ENCODE results near the gene TGIF2. TPM values are rescaled to one million over a fixed set of nuclear protein-coding genes. Genes with fewer than 3 reads are reported as not detected.
A peak's percentile ranks its signal among the peaks of the same experiment; 100 is the strongest.

TGIF2 gene
- total and polyA plus RNA-seq, 2 of the 4 experiments (the other 2 are of a cell fraction), result 9.7 to 12.7 TPM

DNA sequence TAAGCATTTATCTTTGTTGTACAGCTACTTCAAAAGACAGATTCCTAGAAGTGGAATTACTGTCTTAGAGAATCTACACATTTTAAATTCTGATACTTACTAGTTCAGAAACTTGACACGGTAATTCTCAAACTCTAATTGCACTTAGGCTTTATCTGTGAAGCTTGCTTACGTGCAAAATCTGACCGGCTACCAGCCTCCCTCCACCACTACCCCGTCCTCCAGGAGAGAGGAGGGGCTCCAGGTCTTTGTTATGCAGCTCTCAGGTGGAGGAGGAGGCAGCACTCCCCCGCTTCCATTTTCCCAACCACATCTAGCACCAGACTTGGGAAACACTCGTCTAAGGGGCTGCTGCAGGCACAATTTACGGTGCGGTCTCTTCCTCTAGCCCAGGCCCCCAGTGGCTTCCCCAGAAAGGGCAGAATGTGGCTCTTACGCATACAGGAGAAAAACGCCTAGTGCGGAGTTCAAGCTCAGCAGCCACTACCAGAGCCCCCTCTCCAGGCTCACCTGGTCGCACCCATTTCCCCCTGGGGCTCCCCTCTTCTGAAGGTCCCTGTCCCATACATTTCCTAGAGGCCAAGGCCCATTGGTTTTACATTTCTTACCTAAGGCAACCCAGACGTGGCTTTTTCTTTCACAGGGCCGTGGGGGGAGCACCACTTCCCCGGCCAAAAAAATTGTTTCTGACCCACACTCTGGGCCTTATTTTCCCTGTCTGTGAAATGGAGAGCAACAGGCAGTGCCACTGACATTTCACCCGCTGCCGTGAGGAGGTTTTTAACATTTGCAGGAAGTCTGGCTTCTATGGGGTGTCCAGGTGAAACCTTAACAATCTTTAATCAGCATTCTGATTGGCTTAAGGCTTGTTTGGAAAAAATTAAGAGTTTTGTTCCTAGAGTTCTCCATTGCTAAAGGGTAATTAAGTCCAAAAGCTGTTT, 1.6 kb upstream of the TGIF2 start:
- DNase-seq (no peak), ATAC-seq (ENCODE audit: low read depth) (no peak)
- H2AK5ac ChIP-seq (ENCODE audit: low read depth, low read length), result no peak overlapping the region; the same call in 1 of the 2 replicates
- no peak overlapping the region for H3K56ac ChIP-seq (ENCODE audit: extremely low read depth, insufficient read depth, low read length)
- H4K5ac ChIP-seq (ENCODE audit: low read depth, low read length), result peak overlapping the region; percentile 90
- no peaks in the 10 kb centered on the region for H3K27me3 ChIP-seq (ENCODE audit: control insufficient read depth, insufficient read depth, low read length)
- H2AFZ ChIP-seq (replicated peaks; ENCODE audit: low read length, poor library complexity), result peak overlapping the region; percentile 78
- peak overlapping the region; percentile 35 for H2AK9ac ChIP-seq (replicated peaks; ENCODE audit: low read depth, low read length, poor library complexity)
- in situ Hi-C loops (cut with MboI; ENCODE audit: low sequenced_read_pairs), result no loop called here
- dilution Hi-C loops (cut with HindIII; ENCODE audit: low sequenced_read_pairs, unreplicated experiment), result no loop called here
- 0 out of 2 replicates have a peak overlapping the region, but pooled peaks have one; percentile 20 for H3K9ac ChIP-seq (ENCODE audit: low read depth, low read length)
- H3K9me3 ChIP-seq (ENCODE audit: control insufficient read depth, insufficient read depth, low read length), result no peaks in the 10 kb centered on the region
- no peak overlapping the region for H2BK15ac ChIP-seq (ENCODE audit: low read depth, low read length)
- peaks cover 16 to 30% of the 10 kb centered on the region in 2 experiments for H3K79me1 ChIP-seq (ENCODE audit: low read depth in 1 of 2, low read length in 2 of 2)
- no peak overlapping the region for H3K4me2 ChIP-seq (ENCODE audit: low read depth, low read length)
- no peak overlapping the region for H3K27ac ChIP-seq (ENCODE audit: insufficient read depth, low read length)
- 87% methylated on average over 8 of the region's 17 CpGs; no CpG with 5 or more reads in 1 of the 2 experiments for WGBS, 2 experiments (ENCODE audit: extremely low coverage in 2 of 2, insufficient read length in 1 of 2)
- no TSS peak for BruUV-seq (replicated peaks)
- H2BK5ac ChIP-seq (ENCODE audit: low read depth, low read length, poor library complexity, severe bottlenecking), result no peak overlapping the region
- no peak overlapping the region for H3K18ac ChIP-seq (ENCODE audit: low read depth, low read length)
- no peaks in the 10 kb centered on the region for H3K36me3 ChIP-seq (ENCODE audit: control insufficient read depth, insufficient read depth, low read length)
- H3K4me3 ChIP-seq (ENCODE audit: insufficient read depth, low read depth, low read length), result no peak overlapping the region
- POLR2A ChIA-PET (ENCODE audit: unreplicated experiment), result interaction anchor here (0.5 kb wide), 2 partner anchors 21 to 601 kb away, joined by 5 to 6 read pairs; no protein-coding TSS in a partner anchor
- CTCF ChIA-PET, result interaction anchor here (0.6 kb wide), 1 partner anchor 262 kb away, joined by 3 read pairs; no protein-coding TSS in a partner anchor
- H3K4ac ChIP-seq (ENCODE audit: low read depth, low read length), result peak overlapping the region; percentile 98
- peaks cover 13% of the 10 kb centered on the region for H3K4me1 ChIP-seq (ENCODE audit: control insufficient read depth, insufficient read depth, low read length)
- peak overlapping the region; percentile 87; the same call in 1 of the 2 replicates for H2BK120ac ChIP-seq (ENCODE audit: low read depth, low read length)
- peaks cover 20% of the 10 kb centered on the region for H3K9me1 ChIP-seq (ENCODE audit: insufficient read depth, low read length)
- H2BK20ac ChIP-seq (ENCODE audit: low read depth, low read length), result no peak overlapping the region
- H3K23ac ChIP-seq (ENCODE audit: low read depth, low read length), result peak overlapping the region; percentile 78; the same call in 1 of the 2 replicates
- intact Hi-C loops (cut with micrococcal nuclease), result no loop called here
- H3K14ac ChIP-seq (replicated peaks; ENCODE audit: low read depth, low read length), result no peak overlapping the region
- H4K91ac ChIP-seq (ENCODE audit: insufficient read depth, low read depth, low read length), result no peak overlapping the region
- H4K20me1 ChIP-seq (ENCODE audit: insufficient read depth, low read length), result peaks cover 20% of the 10 kb centered on the region
- H4K8ac ChIP-seq (ENCODE audit: low read depth in 2 of 2, low read length in 2 of 2), result peak overlapping the region; percentile 99 to 100
- TF ChIP-seq SMC3 (IDR thresholded peaks at IDR 0.05; ENCODE audit: low read depth, low read length) (no peak), NFE2L2 (IDR thresholded peaks at IDR 0.05; ENCODE audit: low read depth, low read length) (no peak), RCOR1 (IDR thresholded peaks at IDR 0.05; ENCODE audit: insufficient replicate concordance, low read length) (no peak), MAZ (IDR thresholded peaks at IDR 0.05; ENCODE audit: borderline replicate concordance, low read depth, low read length) (no peak), RAD21 (IDR thresholded peaks at IDR 0.05; ENCODE audit: low read length) (no peak), POLR2A (IDR thresholded peaks at IDR 0.05; ENCODE audit: low read depth, low read length) (no peak), CEBPB (IDR thresholded peaks at IDR 0.05; ENCODE audit: low read depth, low read length) (no peak), FOS (IDR thresholded peaks at IDR 0.05; ENCODE audit: low read depth, low read length) (no peak), MAFK (IDR thresholded peaks at IDR 0.05; ENCODE audit: low read depth, low read length) (no peak), CHD1 (IDR thresholded peaks at IDR 0.05; ENCODE audit: low read depth, low read length) (no peak), RFX5 (IDR thresholded peaks at IDR 0.05; ENCODE audit: low read depth, low read length) (no peak), BHLHE40 (IDR thresholded peaks at IDR 0.05; ENCODE audit: low read depth, low read length) (no peak)
- TF ChIP-seq, protein P1, sequence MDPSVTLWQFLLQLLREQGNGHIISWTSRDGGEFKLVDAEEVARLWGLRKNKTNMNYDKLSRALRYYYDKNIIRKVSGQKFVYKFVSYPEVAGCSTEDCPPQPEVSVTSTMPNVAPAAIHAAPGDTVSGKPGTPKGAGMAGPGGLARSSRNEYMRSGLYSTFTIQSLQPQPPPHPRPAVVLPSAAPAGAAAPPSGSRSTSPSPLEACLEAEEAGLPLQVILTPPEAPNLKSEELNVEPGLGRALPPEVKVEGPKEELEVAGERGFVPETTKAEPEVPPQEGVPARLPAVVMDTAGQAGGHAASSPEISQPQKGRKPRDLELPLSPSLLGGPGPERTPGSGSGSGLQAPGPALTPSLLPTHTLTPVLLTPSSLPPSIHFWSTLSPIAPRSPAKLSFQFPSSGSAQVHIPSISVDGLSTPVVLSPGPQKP (IDR thresholded peaks at IDR 0.05; ENCODE audit: borderline replicate concordance, low read depth, low read length), result no peak
- TF ChIP-seq, protein P2, sequence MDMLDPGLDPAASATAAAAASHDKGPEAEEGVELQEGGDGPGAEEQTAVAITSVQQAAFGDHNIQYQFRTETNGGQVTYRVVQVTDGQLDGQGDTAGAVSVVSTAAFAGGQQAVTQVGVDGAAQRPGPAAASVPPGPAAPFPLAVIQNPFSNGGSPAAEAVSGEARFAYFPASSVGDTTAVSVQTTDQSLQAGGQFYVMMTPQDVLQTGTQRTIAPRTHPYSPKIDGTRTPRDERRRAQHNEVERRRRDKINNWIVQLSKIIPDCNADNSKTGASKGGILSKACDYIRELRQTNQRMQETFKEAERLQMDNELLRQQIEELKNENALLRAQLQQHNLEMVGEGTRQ (IDR thresholded peaks at IDR 0.05; ENCODE audit: low read depth, low read length), result no peak

All from IMR-90 (cell line).